SK-N-MC (cell line): Measurements from ENCODE around the gene ECEL1.
"Not testable (repeated sequence)": the region's sequence is repeated elsewhere in the genome, so short reads cannot be mapped to it uniquely, and the experiment has no call there.

Experiments used
- DNase-seq: peaks from one replicate; pipeline ENCODE4 v3.0.0-alpha.2; 2011; ENCODE audit warnings: low read depth, low spot score
- H3K27ac ChIP-seq: fragments of 200-600 bp; sonication (generic); 2 replicates; pipeline ENCODE4 v1.5.1; 2016; ENCODE audit warnings: mixed run types
- H3K36me3 ChIP-seq: fragments of 200-600 bp; sonication (generic); 2 replicates; pipeline ENCODE4 v1.6.1; 2017; ENCODE audit warnings: antibody characterized with exemption, low read length, mixed read lengths; ENCODE audit not compliant: insufficient read depth
- H3K4me3 ChIP-seq: fragments of 200-600 bp; sonication (generic); 2 replicates; pipeline ENCODE4 v1.5.1; 2016
- H3K9ac ChIP-seq: fragments of 200-600 bp; sonication (generic); 2 replicates; pipeline ENCODE4 v1.8.0; 2017; ENCODE audit warnings: mixed run types, mixed read lengths; ENCODE audit not compliant: insufficient read length
- H3K9me3 ChIP-seq: fragments of 200-600 bp; sonication (generic); 2 replicates; pipeline ENCODE4 v1.6.1; 2017; ENCODE audit warnings: low read depth, mild to moderate bottlenecking, antibody characterized with exemption, low read length, moderate library complexity, mixed read lengths
- EZH2 ChIP-seq: fragments of 200-600 bp; sonication (generic); IDR thresholded peaks from one replicate; pipeline ENCODE4 v1.6.1; 2017; ENCODE audit warnings: antibody characterized with exemption
- FOXP2 ChIP-seq: optimal IDR thresholded peaks from 2 replicates; pipeline ENCODE3; 2011; ENCODE audit warnings: mild to moderate bottlenecking, moderate library complexity; ENCODE audit not compliant: insufficient read depth; ENCODE audit errors: extremely low read length, control extremely low read depth
- POLR2AphosphoS5 ChIP-seq: IDR thresholded peaks from 2 replicates; pipeline ENCODE4 v1.6.1; 2012; ENCODE audit warnings: mild to moderate bottlenecking, low read depth, low read length, borderline replicate concordance

The ECEL1 gene

GRCh38 chr2:232487385-232488096, at the start of gene ECEL1:
Gene ECEL1 (minus strand): TSS chr2:232487834. CDS start chr2:232486653, 1,181 bp downstream.
- no peaks in the 10 kb centered on the region for H3K36me3 ChIP-seq
- H3K9ac ChIP-seq: no peak within 1 kb of the TSS
- H3K27ac ChIP-seq: no peak within 1 kb of the TSS
- peak within 1 kb of the TSS; percentile 43 for H3K4me3 ChIP-seq
- H3K9me3 ChIP-seq: no peaks in the 10 kb centered on the region
- no peak for DNase-seq
- TF ChIP-seq EZH2 (peak; percentile 51), POLR2AphosphoS5 (no peak)

GRCh38 chr2:232537079-232537478, 49.4 kb upstream of the ECEL1 start:
- H3K4me3 ChIP-seq: no peak overlapping the region
- TF ChIP-seq FOXP2 (no peak), EZH2 (no peak)
- no peak overlapping the region for H3K27ac ChIP-seq
- H3K9ac ChIP-seq: no peak overlapping the region
- DNase-seq: no peak
- no peaks in the 10 kb centered on the region for H3K9me3 ChIP-seq
- H3K36me3 ChIP-seq: no peaks in the 10 kb centered on the region

GRCh38 chr2:232535761-232536530, 48.3 kb upstream of the ECEL1 start:
- TF ChIP-seq EZH2: no peak
- TF ChIP-seq FOXP2: no peak
- no peak for TF ChIP-seq POLR2AphosphoS5
- no peak overlapping the region for H3K9ac ChIP-seq
- no peaks in the 10 kb centered on the region for H3K36me3 ChIP-seq
- DNase-seq: no peak
- no peak overlapping the region for H3K27ac ChIP-seq
- H3K9me3 ChIP-seq: no peaks in the 10 kb centered on the region
- no peak overlapping the region for H3K4me3 ChIP-seq

GRCh38 chr2:232534940-232535651, 47.5 kb upstream of the ECEL1 start:
- no peak overlapping the region for H3K9ac ChIP-seq
- no peak overlapping the region for H3K4me3 ChIP-seq
- TF ChIP-seq POLR2AphosphoS5 (no peak), EZH2 (no peak), FOXP2 (no peak)
- no peaks in the 10 kb centered on the region for H3K9me3 ChIP-seq
- no peak overlapping the region for H3K27ac ChIP-seq
- H3K36me3 ChIP-seq: no peaks in the 10 kb centered on the region
- no peak for DNase-seq

GRCh38 chr2:232533944-232534710, 46.5 kb upstream of the ECEL1 start:
- H3K36me3 ChIP-seq: no peaks in the 10 kb centered on the region
- TF ChIP-seq POLR2AphosphoS5 (no peak), FOXP2 (no peak), EZH2 (no peak)
- no peak for DNase-seq
- no peaks in the 10 kb centered on the region for H3K9me3 ChIP-seq
- H3K27ac ChIP-seq: no peak overlapping the region
- no peak overlapping the region for H3K4me3 ChIP-seq
- H3K9ac ChIP-seq: no peak overlapping the region

- not testable (repeated sequence) for H3K4me3 ChIP-seq, H3K36me3 ChIP-seq, H3K9ac ChIP-seq, H3K27ac ChIP-seq, DNase-seq, H3K9me3 ChIP-seq
These were observed 45.2 kb upstream of the ECEL1 start for GRCh38 chr2:232532821-232533220.

GRCh38 chr2:232532419-232532818, 44.8 kb upstream of the ECEL1 start:
- Histone ChIP-seq H3K9me3 (no peaks in the 10 kb centered on the region), H3K4me3 (no peak overlapping the region), H3K36me3 (no peaks in the 10 kb centered on the region), H3K9ac (no peak overlapping the region), H3K27ac (no peak overlapping the region)
- TF ChIP-seq FOXP2 (no peak), EZH2 (no peak), POLR2AphosphoS5 (no peak)
- no peak for DNase-seq

- Histone ChIP-seq H3K9me3 (no peaks in the 10 kb centered on the region), H3K27ac (no peak overlapping the region), H3K36me3 (no peaks in the 10 kb centered on the region), H3K9ac (no peak overlapping the region), H3K4me3 (no peak overlapping the region)
- no peak for DNase-seq
- TF ChIP-seq POLR2AphosphoS5 (no peak), EZH2 (no peak), FOXP2 (no peak)
These were observed 43.1 kb upstream of the ECEL1 start for GRCh38 chr2:232530626-232531260.
